HT-29 (cell line): ENCODE measurements around the gene ABCA4. TPM values are rescaled to one million over a fixed set of nuclear protein-coding genes. Genes with fewer than 3 reads are reported as not detected.

Experiments
- DNase-seq: peaks from one replicate; pipeline ENCODE4 v3.0.0-alpha.2; 2015; ENCODE audit warnings: low spot score
- total RNA-seq: library from RNA; depleted of rRNA; stranded (reverse); fragments of >200 nt; shearing (Covaris generic); gene quantifications from 2 replicates; pipeline ENCODE4 v1.2.3, GENCODE V29; 2014

ABCA4 gene
- total RNA-seq, 1 experiment from 2014 or later = not detected

DNA sequence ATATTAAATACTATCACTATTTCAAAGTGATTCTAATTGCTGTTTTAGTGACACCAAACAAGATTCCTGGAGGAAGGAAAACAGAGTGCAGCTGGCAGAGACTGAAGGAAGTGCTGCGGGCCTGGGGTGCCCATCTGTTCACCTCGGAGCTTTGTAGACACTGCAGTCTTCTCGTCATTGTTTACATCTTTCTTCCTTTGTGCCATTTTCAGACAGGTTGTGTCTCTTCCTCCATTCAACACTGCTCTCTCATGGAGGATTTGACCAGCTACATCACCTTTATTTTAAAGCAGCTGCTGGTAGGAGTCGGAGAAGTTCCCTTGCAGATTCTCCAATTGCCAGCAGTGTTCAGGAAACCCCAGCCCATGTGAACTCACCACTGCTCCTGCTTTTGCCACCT is 37.3 kb downstream of the ABCA4 start:
- no peak for DNase-seq

DNA sequence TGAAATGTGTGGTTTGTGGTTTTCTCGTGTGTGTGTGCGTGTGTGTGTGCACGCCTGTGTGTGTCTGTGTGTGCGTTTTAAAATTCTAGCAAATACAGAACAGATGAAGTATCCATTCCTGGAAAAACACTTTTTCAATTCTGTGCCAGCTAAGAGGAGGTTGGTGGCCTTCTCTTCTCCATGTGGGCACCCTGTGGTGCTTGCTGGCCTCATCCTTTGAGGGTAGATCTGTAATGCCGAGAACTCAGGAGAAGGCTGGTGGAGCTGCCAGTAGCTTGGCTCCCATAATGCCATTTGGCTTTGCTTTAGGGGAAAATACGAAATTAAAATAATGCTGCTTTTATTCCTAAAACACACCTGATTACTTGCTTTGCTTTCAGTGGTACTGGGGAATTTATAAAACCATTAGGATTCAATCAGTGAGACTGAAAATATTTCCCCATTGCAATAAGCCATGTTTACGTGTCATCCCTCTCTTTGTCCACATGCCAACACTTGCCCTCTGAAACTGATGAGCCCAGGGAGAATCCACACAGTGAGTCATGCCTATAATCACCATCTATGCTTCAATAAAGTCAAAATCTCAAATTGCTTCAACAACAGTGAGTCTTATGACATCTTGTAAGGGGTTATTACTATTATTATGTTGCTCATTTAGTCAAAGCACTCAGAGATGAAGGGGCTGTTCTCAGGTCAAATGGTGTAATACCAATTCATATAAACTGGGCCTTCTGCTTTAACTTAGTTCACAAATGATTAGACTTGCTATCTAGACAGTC is 39.2 kb downstream of the ABCA4 start:
- no peak for DNase-seq

DNA sequence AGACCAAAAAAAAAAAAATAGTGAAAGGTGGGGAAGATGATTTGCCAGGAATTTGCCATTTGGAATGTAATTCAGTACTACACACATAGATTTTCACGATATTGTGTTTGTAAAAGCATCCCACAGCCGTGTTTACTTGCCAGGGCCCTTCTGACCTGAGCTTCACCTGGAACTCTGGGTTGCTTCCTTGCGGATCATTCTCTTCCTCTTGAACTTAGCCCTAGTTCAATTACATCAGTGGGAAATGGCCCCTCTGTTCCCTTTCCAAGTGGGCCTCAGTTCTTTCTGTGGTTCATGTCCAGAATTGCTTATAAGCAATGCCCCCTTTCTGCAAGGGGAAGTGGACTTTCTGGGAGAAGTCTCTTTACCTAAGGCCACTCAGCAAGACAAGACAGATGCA is 41.0 kb downstream of the ABCA4 start:
- no peak for DNase-seq

GRCh38 chr1:94079080-94079940 is 41.6 kb downstream of the ABCA4 start:
- no peak for DNase-seq

DNA sequence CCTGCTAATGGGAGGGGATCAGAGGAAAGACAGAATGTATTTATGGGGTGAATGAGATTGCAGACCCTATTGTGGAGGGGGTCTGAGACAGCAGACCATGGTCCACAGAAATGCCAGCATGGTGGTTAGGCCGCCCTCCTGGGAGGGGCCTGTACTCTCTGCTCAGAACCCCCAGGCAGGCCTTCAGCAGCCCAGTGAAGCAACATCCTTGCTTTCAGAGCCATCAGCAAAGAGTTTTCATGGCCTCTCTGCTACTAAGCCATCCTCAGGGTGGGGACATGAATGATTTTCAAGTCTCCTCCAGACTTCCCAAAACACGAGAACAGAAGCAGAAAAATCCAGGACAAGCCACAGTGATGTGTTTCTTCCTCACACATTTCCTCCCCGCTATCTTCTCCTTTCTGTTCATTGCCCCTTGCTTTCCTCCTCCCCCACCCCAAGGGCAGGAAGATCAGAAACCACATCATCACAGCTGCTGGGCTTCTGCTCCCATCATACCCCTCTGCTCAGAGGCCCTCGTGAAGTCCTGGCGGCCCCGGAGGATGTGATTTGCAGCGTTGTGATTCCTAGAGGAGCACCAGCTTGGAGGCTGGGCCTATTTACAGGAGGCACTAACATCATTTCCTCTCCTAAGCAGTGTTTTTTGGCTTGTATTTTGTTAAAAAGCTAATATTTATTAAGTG is 48.0 kb downstream of the ABCA4 start:
- DNase-seq = no peak

DNA sequence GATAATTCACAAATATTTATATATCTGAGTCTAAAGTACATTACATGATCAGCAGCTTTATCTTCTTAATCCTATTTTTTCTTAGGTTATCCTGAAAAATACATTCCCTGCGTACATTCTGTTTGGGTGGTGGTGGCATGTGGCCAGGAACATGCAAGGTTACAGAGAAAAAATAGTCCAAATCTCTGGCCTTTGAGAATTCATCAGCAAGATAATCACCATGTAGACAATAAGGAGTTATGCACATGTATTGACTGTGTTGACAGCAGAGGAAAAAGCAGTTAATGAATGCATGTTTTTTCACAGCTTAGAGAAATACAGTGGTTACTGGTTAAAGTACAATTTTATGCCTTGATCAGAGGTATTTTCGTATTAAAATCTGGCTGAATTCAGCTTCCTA is 49.0 kb downstream of the ABCA4 start:
- DNase-seq = no peak

DNA sequence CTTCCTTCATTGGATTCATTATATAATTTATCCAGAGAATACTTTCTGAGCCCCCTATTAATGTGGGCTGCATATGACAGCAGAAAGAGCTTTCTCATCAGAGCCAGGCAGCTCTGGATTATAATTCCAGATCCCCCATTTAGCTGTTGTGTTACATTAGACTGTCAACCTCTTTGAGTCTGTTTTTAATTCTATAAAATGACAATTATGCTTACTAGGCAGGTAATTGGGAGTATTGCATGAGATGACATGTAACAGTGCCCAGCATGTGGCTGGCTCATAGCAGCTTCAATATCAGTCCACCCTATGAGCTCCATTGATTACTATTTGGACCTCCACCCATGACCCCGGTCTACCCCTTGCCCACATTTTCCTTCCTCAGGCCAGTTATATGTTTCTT is 49.6 kb downstream of the ABCA4 start:
- DNase-seq = no peak

DNA sequence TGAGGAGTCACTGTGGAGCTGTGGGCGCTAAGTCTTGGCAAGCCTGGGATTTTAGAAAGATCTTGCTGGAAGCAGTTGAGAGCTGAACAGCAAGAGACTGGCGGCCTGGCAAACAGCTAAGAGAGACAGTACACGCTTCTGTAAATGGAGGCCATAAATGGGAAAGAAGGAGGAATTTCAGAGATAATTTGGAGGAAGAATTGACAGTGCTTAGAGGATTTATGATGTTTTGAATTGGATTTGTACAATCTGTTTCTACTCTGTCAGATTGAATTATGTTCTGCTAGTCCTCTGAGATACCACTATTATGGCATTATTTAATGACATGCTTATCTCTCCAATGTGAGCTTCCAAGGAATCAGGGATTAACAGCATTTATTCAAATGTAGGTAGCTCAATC is 50.1 kb downstream of the ABCA4 start:
- no peak for DNase-seq

DNA sequence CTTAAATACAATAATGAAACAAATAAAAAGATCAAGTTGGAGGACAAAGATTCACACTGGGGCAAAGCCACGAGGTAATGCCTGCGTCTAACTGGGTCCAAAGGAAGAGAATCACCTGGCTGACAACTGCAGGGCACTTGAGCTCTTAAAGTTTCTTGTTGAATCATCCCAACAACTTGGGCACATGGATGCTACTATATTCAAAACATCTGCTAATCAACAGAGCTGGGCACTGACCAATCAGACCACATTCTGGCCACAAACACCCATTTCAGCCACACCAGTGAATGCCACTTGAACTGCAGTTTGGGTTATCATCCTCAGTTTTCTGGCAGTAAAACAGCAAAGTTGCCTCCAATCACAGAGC is 51.0 kb downstream of the ABCA4 start:
- DNase-seq = peak; percentile 42

GRCh38 chr1:94068999-94069918 is 51.7 kb downstream of the ABCA4 start:
- DNase-seq = peak; percentile 88

GRCh38 chr1:94068096-94068998 is 52.6 kb downstream of the ABCA4 start:
- DNase-seq = peak; percentile 92

GRCh38 chr1:94067196-94067595 is 53.8 kb downstream of the ABCA4 start:
- DNase-seq = no peak

DNA sequence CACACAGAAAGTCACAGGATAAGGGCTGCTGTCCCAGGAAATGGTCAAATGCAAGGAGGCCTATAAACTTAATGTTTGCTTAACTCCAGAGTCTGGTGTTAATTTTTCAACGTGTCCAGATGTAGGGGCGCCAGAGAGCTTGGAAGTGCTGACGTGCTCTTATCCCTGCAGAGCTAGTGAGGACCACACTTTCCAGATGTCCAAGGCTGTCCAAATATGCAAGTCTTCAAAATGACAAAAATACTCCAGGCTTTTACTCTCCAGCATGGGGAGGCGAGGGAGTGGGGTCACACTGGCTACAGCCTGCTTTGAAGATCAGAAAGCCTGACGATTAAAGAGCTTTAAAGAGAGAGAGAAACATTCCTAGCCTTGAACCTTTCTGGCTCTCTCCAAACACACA is 57.6 kb downstream of the ABCA4 start:
- peak; percentile 73 for DNase-seq

GRCh38 chr1:94061513-94062443 is 59.2 kb downstream of the ABCA4 start:
- peak; percentile 90 for DNase-seq

- no peak for DNase-seq
Observed at GRCh38 chr1:94060720-94061119, 60.2 kb downstream of the ABCA4 start.

- no peak for DNase-seq
Observed at GRCh38 chr1:94058766-94059165, 62.2 kb downstream of the ABCA4 start.

GRCh38 chr1:94056996-94057395 is 64.0 kb downstream of the ABCA4 start:
- DNase-seq = no peak

DNA sequence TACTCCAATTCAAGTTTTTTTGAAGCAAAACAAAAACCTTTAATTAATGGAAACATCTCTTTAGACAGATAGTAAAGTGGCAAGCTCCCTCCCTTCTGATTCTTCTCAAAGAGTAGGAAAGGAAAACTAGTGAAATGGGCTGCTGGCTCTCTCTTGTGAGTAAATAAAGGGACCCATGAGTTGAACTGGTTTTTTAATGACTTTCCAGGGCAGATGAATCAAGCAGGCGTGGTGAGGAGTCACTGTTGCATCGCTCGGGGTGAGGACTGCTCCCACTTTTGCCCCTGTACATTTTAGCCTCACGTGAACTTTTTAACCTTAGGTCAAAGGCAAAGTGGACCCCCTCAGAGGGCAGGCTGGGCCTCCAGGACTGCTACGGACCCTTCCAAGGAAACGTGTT is 64.8 kb downstream of the ABCA4 start:
- no peak for DNase-seq
